Type B pancreatic cell (in vitro differentiated cells): ENCODE results near the gene SLX1B. TPM values are rescaled to one million over a fixed set of nuclear protein-coding genes. Genes with fewer than 3 reads are reported as not detected.
"Not testable (repeated sequence)": the region's sequence is repeated elsewhere in the genome, so short reads cannot be mapped to it uniquely, and the experiment has no call there.

Source experiments
- DNase-seq: peaks from one replicate; pipeline ENCODE4 v3.0.0; 2021; ENCODE audit warnings: mixed read lengths; ENCODE audit not compliant: unreplicated experiment; ENCODE audit errors: extremely low spot score
- H3K27ac Mint-ChIP-seq: 2 replicates; pipeline ENCODE4 v1.8.0; 2021; ENCODE audit warnings: mild to moderate bottlenecking, mixed read lengths
- H3K27me3 Mint-ChIP-seq: 2 replicates; pipeline ENCODE4 v1.8.0; 2021; ENCODE audit warnings: mixed read lengths
- H3K36me3 Mint-ChIP-seq: 2 replicates; pipeline ENCODE4 v1.8.0; 2021; ENCODE audit warnings: mixed read lengths
- H3K4me1 Mint-ChIP-seq: one replicate; pipeline ENCODE4 v1.8.0; 2021; ENCODE audit warnings: mixed read lengths; ENCODE audit not compliant: unreplicated experiment
- H3K4me3 Mint-ChIP-seq: 2 replicates; pipeline ENCODE4 v1.8.0; 2021; ENCODE audit warnings: mild to moderate bottlenecking, mixed read lengths
- H3K9me3 Mint-ChIP-seq: 2 replicates; pipeline ENCODE4 v1.8.0; 2021; ENCODE audit warnings: mixed read lengths
- long read RNA-seq: library from polyadenylated mRNA; unstranded; transcript quantifications from one replicate; pipeline ENCODE4 v2.0.0, GENCODE V29; 2020
- total RNA-seq: library from RNA; stranded (reverse); gene quantifications from 2 replicates; pipeline ENCODE4 v1.2.1, GENCODE V29; 2021; ENCODE audit warnings: low replicate concordance

SLX1B gene
- total RNA-seq, result 32.9 and 39.6 TPM in 2 replicates
- long read RNA-seq, transcript SLX1B-201 (6 exons, 1,165 nt), result major isoform, 12 of 13 reads
- long read RNA-seq, partial matches to known transcripts, result 1 of 13 reads
- long read RNA-seq, other reads (novel, unspliced or antisense), result 0 of 13 reads

GRCh38 chr16:29454269-29454668 lies at the start of gene SLX1B, which contains the start of gene BOLA2:
Gene SLX1B (plus strand): TSS chr16:29454533.
Gene BOLA2 (minus strand): TSS chr16:29454351. CDS start chr16:29454253, 98 bp downstream.
- H3K27me3 Mint-ChIP-seq, H3K4me3 Mint-ChIP-seq, H3K9me3 Mint-ChIP-seq, H3K4me1 Mint-ChIP-seq, DNase-seq, H3K27ac Mint-ChIP-seq, H3K36me3 Mint-ChIP-seq: not testable (repeated sequence)

- not testable (repeated sequence) for H3K4me3 Mint-ChIP-seq, DNase-seq, H3K27ac Mint-ChIP-seq, H3K4me1 Mint-ChIP-seq, H3K27me3 Mint-ChIP-seq, H3K9me3 Mint-ChIP-seq, H3K36me3 Mint-ChIP-seq
Measured at GRCh38 chr16:29405249-29405648, 49.1 kb upstream of the SLX1B start.

GRCh38 chr16:29423587-29423986 lies 30.7 kb upstream of the SLX1B start:
- not testable (repeated sequence) for H3K27me3 Mint-ChIP-seq, H3K36me3 Mint-ChIP-seq, H3K4me1 Mint-ChIP-seq, H3K4me3 Mint-ChIP-seq, DNase-seq, H3K27ac Mint-ChIP-seq, H3K9me3 Mint-ChIP-seq

GRCh38 chr16:29425390-29425789 lies 28.9 kb upstream of the SLX1B start:
- H3K27me3 Mint-ChIP-seq, H3K4me3 Mint-ChIP-seq, H3K27ac Mint-ChIP-seq, DNase-seq, H3K9me3 Mint-ChIP-seq, H3K36me3 Mint-ChIP-seq, H3K4me1 Mint-ChIP-seq: not testable (repeated sequence)

GRCh38 chr16:29453754-29454153 lies 579 bp upstream of the SLX1B start:
- not testable (repeated sequence) for DNase-seq, H3K27ac Mint-ChIP-seq, H3K27me3 Mint-ChIP-seq, H3K36me3 Mint-ChIP-seq, H3K4me3 Mint-ChIP-seq, H3K4me1 Mint-ChIP-seq, H3K9me3 Mint-ChIP-seq

- not testable (repeated sequence) for H3K4me1 Mint-ChIP-seq
Measured at GRCh38 chr16:29454828-29455227, 495 bp downstream of the SLX1B start.

GRCh38 chr16:29457660-29458059 lies 3.3 kb downstream of the SLX1B start:
- peak; percentile 16 for DNase-seq
- not testable (repeated sequence) for H3K9me3 Mint-ChIP-seq, H3K4me3 Mint-ChIP-seq, H3K27ac Mint-ChIP-seq, H3K27me3 Mint-ChIP-seq, H3K4me1 Mint-ChIP-seq, H3K36me3 Mint-ChIP-seq

More at GRCh38 chr16:29454828-29455227, 495 bp downstream of the SLX1B start:
- H3K27ac Mint-ChIP-seq, H3K27me3 Mint-ChIP-seq, DNase-seq, H3K36me3 Mint-ChIP-seq, H3K4me3 Mint-ChIP-seq, H3K9me3 Mint-ChIP-seq: not testable (repeated sequence)

GRCh38 chr16:29459706-29460646 lies 5.6 kb downstream of the SLX1B start, which contains the start of gene SULT1A4:
Gene SULT1A4 (plus strand): TSS chr16:29459913. CDS start chr16:29461386, 1,473 bp downstream.
- H3K4me3 Mint-ChIP-seq, H3K4me1 Mint-ChIP-seq, H3K27me3 Mint-ChIP-seq, H3K9me3 Mint-ChIP-seq, DNase-seq, H3K27ac Mint-ChIP-seq, H3K36me3 Mint-ChIP-seq: not testable (repeated sequence)

- H3K4me3 Mint-ChIP-seq, result not testable (repeated sequence)
Measured at GRCh38 chr16:29460647-29461030, 6.3 kb downstream of the SLX1B start.

GRCh38 chr16:29465985-29466824 lies 11.9 kb downstream of the SLX1B start:
- H3K27ac Mint-ChIP-seq, H3K4me1 Mint-ChIP-seq, H3K36me3 Mint-ChIP-seq, H3K27me3 Mint-ChIP-seq, H3K4me3 Mint-ChIP-seq, DNase-seq, H3K9me3 Mint-ChIP-seq: not testable (repeated sequence)

More at GRCh38 chr16:29460647-29461030, 6.3 kb downstream of the SLX1B start:
- not testable (repeated sequence) for H3K36me3 Mint-ChIP-seq, H3K9me3 Mint-ChIP-seq, H3K27me3 Mint-ChIP-seq, H3K4me1 Mint-ChIP-seq, DNase-seq, H3K27ac Mint-ChIP-seq

- not testable (repeated sequence) for DNase-seq, H3K9me3 Mint-ChIP-seq, H3K27ac Mint-ChIP-seq, H3K36me3 Mint-ChIP-seq, H3K27me3 Mint-ChIP-seq, H3K4me1 Mint-ChIP-seq, H3K4me3 Mint-ChIP-seq
Measured at GRCh38 chr16:29466904-29467303, 12.6 kb downstream of the SLX1B start.

GRCh38 chr16:29467654-29468366 lies 13.5 kb downstream of the SLX1B start:
- not testable (repeated sequence) for DNase-seq, H3K36me3 Mint-ChIP-seq, H3K4me1 Mint-ChIP-seq, H3K27ac Mint-ChIP-seq, H3K27me3 Mint-ChIP-seq, H3K9me3 Mint-ChIP-seq, H3K4me3 Mint-ChIP-seq

- not testable (repeated sequence) for H3K27ac Mint-ChIP-seq, H3K36me3 Mint-ChIP-seq, H3K27me3 Mint-ChIP-seq, H3K4me1 Mint-ChIP-seq, H3K4me3 Mint-ChIP-seq, H3K9me3 Mint-ChIP-seq
- DNase-seq, result peak; percentile 70
Measured at GRCh38 chr16:29469660-29470059, 15.3 kb downstream of the SLX1B start.
